ENCODE results near the gene LBX2. TPM values are rescaled to one million over a fixed set of nuclear protein-coding genes. Genes with fewer than 3 reads are reported as not detected.

Gene LBX2
- total and polyA plus RNA-seq, 9 of the 15 experiments (the other 6 are each of a cell fraction or from before 2014, with no cell fraction given): 0.39 to 6.2 (median 1.8) TPM; not detected in 1

GRCh38 chr2:74529357-74530238 lies 30.2 kb upstream of the LBX2 start, which contains the start of the genes AUP1 and HTRA2 (continued):
- TF ChIP-seq FOS (IDR thresholded peaks at IDR 0.05; ENCODE audit: extremely low read depth, insufficient read length): no peak
- TF ChIP-seq MAFG (tag; conservative IDR thresholded peaks at IDR 0.05): no peak
- TF ChIP-seq CTCFL (IDR thresholded peaks at IDR 0.05; ENCODE audit: borderline replicate concordance, insufficient read depth, low read depth, low read length, poor library complexity, severe bottlenecking): no peak
- TF ChIP-seq DPF2 (IDR thresholded peaks at IDR 0.05): no peak
- no peak for TF ChIP-seq RBM17 (IDR thresholded peaks at IDR 0.05; ENCODE audit: borderline replicate concordance, low read depth, low read length)
- no peak for TF ChIP-seq NCOR1 (IDR thresholded peaks at IDR 0.05)
- TF ChIP-seq SREBF2 (CRISPR knock-in tag; IDR thresholded peaks at IDR 0.05): no peak
- no peak for TF ChIP-seq ZBTB5 (IDR thresholded peaks at IDR 0.05)
- no peak for TF ChIP-seq MXD1 (CRISPR knock-in tag; IDR thresholded peaks at IDR 0.05; ENCODE audit: borderline replicate concordance, poor library complexity, severe bottlenecking)
- TF ChIP-seq ZNF75A (CRISPR knock-in tag; IDR thresholded peaks at IDR 0.05): no peak
- no peak for TF ChIP-seq EWSR1 (IDR thresholded peaks at IDR 0.05; ENCODE audit: borderline replicate concordance, low read depth, partially characterized antibody)
- TF ChIP-seq PCBP2 (IDR thresholded peaks at IDR 0.05; ENCODE audit: low read depth, low read length, poor library complexity, severe bottlenecking): no peak
- 0 out of 2 replicates have a peak, but pooled peaks have one; percentile 79 for TF ChIP-seq ZNF197 (CRISPR knock-in tag; IDR thresholded peaks at IDR 0.05; ENCODE audit: low read depth)
- peak in 1 of 2 experiments; percentile 80; a peak in 1 of 4 replicates for TF ChIP-seq MAZ (CRISPR knock-in tag; conservative IDR thresholded peaks at IDR 0.05 in 1 of 2, IDR thresholded peaks at IDR 0.05 in 1 of 2)
- TF ChIP-seq NCOA6 (IDR thresholded peaks at IDR 0.05): no peak
- no peak for TF ChIP-seq CHCHD3 (CRISPR knock-in tag; IDR thresholded peaks at IDR 0.05)
- no peak for TF ChIP-seq FOSL1 (tag; conservative IDR thresholded peaks at IDR 0.05)
- TF ChIP-seq ZNF12 (CRISPR knock-in tag; IDR thresholded peaks at IDR 0.05): no peak
- peak in 1 of 2 experiments; percentile 69; a peak in 2 of 4 replicates for TF ChIP-seq KDM4B (IDR thresholded peaks at IDR 0.05; ENCODE audit: borderline replicate concordance in 2 of 2, low read depth in 1 of 2)
- peak; percentile 95 for TF ChIP-seq GABPA (tag; conservative IDR thresholded peaks at IDR 0.05; ENCODE audit: low read depth)

All from K562 (cell line).